PC-3 (cell line): ENCODE measurements around the gene ZDHHC24. TPM values are rescaled to one million over a fixed set of nuclear protein-coding genes. Genes with fewer than 3 reads are reported as not detected.
A peak's percentile ranks its signal among the peaks of the same experiment; 100 is the strongest.

Source experiments
- ATAC-seq: fragments of 200-7000 bp; cut with Tn5 transposase; 2 replicates; pipeline ENCODE4 v1.9.1; 2020; ENCODE audit warnings: mild to moderate bottlenecking, moderate library complexity
- BruUV-seq: library from RNA; stranded (reverse); fragments of 400-500 nt; replicated peaks from 2 replicates; lab custom pipeline; 2021; lab: Mats Ljungman, UMichigan
- CTCF ChIA-PET: fragments of 300-600 bp; sonication (Branson Sonifier 250); formaldehyde crosslinking; loops from one replicate; lab custom pipeline; 2022; ENCODE audit warnings: antibody characterized with exemption; lab: Charles Lee
- POLR2A ChIA-PET: fragments of 300-600 bp; sonication (Branson Sonifier 250); formaldehyde crosslinking; loops from one replicate; lab custom pipeline; 2022; ENCODE audit warnings: antibody characterized with exemption; ENCODE audit not compliant: unreplicated experiment; lab: Charles Lee
- DNase-seq: peaks from one replicate; pipeline ENCODE4 v3.0.0-alpha.2; 2015
- H2AFZ ChIP-seq: fragments of 300-600 bp; sonication (generic); 2 replicates; pipeline ENCODE4 v1.6.0; 2016; ENCODE audit warnings: antibody characterized with exemption, low read length
- H3F3A ChIP-seq: fragments of 300-600 bp; sonication (generic); one replicate; pipeline ENCODE4 v1.6.0; 2017; ENCODE audit warnings: antibody characterized with exemption, low read length, control low read depth, mild to moderate bottlenecking; ENCODE audit not compliant: unreplicated experiment
- H3K27ac ChIP-seq: fragments of 300-600 bp; sonication (generic); 2 replicates; pipeline ENCODE4 v1.5.1; 2016; ENCODE audit warnings: mild to moderate bottlenecking, low read length
- H3K27me3 ChIP-seq: fragments of 300-600 bp; sonication (generic); 2 replicates; pipeline ENCODE4 v1.6.1; 2016; ENCODE audit warnings: low read length, mixed read lengths
- H3K36me3 ChIP-seq: fragments of 300-600 bp; sonication (generic); 2 replicates; pipeline ENCODE4 v1.6.1; 2016; ENCODE audit warnings: low read depth, mixed run types, low read length, mixed read lengths
- H3K4me1 ChIP-seq: fragments of 300-600 bp; sonication (generic); 2 replicates; pipeline ENCODE4 v1.5.1; 2016; ENCODE audit warnings: low read length; ENCODE audit not compliant: insufficient read depth
- H3K4me2 ChIP-seq: fragments of 300-600 bp; sonication (generic); 2 replicates; pipeline ENCODE4 v1.6.0; 2016; ENCODE audit warnings: low read length
- H3K4me3 ChIP-seq: fragments of 300-600 bp; sonication (generic); 2 replicates; pipeline ENCODE4 v1.5.1; 2016; ENCODE audit warnings: mild to moderate bottlenecking, low read length, mixed read lengths
- H3K79me2 ChIP-seq: fragments of 300-600 bp; sonication (generic); 2 replicates; pipeline ENCODE4 v1.6.1; 2017; ENCODE audit warnings: low read length, mixed read lengths
- H3K9ac ChIP-seq: fragments of 300-600 bp; sonication (generic); 2 replicates; pipeline ENCODE4 v1.6.0; 2016; ENCODE audit warnings: mild to moderate bottlenecking, low read length
- H3K9me2 ChIP-seq: fragments of 300-600 bp; sonication (generic); replicated peaks from 2 replicates; pipeline ENCODE4 v1.6.1; 2016; ENCODE audit warnings: mixed run types, low read length, mixed read lengths
- H3K9me3 ChIP-seq: fragments of 300-600 bp; sonication (generic); 2 replicates; pipeline ENCODE4 v1.6.1; 2016; ENCODE audit warnings: low read length, mixed read lengths
- H4K20me1 ChIP-seq: fragments of 300-600 bp; sonication (generic); 2 replicates; pipeline ENCODE4 v1.6.1; 2016; ENCODE audit warnings: low read length, mixed read lengths
- EZH2 ChIP-seq: fragments of 300-600 bp; sonication (generic); IDR thresholded peaks from one replicate; pipeline ENCODE4 v1.6.1; 2017; ENCODE audit warnings: antibody characterized with exemption, mild to moderate bottlenecking, low read length; ENCODE audit not compliant: unreplicated experiment
- EZH2phosphoT487 ChIP-seq: fragments of 300-600 bp; sonication (generic); IDR thresholded peaks from 2 replicates; pipeline ENCODE4 v1.6.1; 2018; ENCODE audit warnings: mild to moderate bottlenecking, antibody characterized with exemption, low read length, borderline replicate concordance
- intact Hi-C: fragments of 100-400 bp; cut with micrococcal nuclease; formaldehyde crosslinking; loops from 2 replicates; pipeline ENCODE4 v1.9.0; 2023
- total RNA-seq: library from RNA; depleted of rRNA; stranded (reverse); fragments of >200 nt; gene quantifications from 2 replicates; pipeline ENCODE4 v1.2.3, GENCODE V29; 2014
- TF ChIP-seq, protein P1 (sequence below): fragments of 300-600 bp; sonication (generic); conservative IDR thresholded peaks from 2 replicates; pipeline ENCODE4 v1.5.1; 2017; ENCODE audit warnings: antibody characterized with exemption, low read depth, mild to moderate bottlenecking, low read length

The ZDHHC24 gene
- total RNA-seq, 1 experiment from 2014 or later, result 15.1 TPM

DNA sequence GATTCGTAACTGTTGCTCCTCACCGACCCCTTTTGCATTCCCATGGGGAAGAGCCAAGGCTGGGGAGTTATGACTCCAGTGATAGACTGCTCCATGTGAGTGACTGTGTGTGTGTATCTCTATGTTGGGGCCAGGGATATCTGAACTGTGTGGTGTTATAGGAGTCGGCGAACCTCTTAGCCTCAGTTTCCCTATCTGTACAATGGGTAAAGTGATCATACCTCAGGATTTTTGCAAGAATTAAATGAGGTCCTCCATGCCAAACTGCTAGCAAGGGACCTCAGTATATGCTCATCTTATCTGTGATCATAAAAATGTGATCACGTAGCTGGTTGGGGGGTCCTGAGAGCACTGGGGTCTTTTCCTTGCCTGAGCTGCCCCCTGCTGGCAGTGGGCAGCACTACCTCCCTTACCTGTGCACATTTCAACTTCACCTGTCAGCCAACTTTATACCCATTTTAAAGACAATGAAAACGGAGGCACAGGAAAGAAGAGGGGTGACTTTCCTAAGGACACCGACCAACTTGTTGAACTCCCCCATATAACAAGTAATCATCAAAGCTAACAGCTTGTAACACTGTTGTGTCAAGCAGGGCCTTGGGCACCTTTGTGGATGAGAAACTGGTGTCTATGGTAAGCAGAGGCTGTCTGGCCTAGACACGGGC, 67.0 kb downstream of the ZDHHC24 start:
- Histone ChIP-seq H3K9me3 (no peaks in the 10 kb centered on the region), H3K79me2 (peaks cover 14% of the 10 kb centered on the region), H3K4me3 (peak overlapping the region; percentile 78), H3K9ac (peak overlapping the region; percentile 78), H3F3A (no peaks in the 10 kb centered on the region), H3K4me1 (peaks cover 14% of the 10 kb centered on the region), H3K27me3 (no peaks in the 10 kb centered on the region), H3K27ac (peak overlapping the region; percentile 41; the same call in 1 of the 2 replicates), H3K9me2 (no peaks in the 10 kb centered on the region), H4K20me1 (no peaks in the 10 kb centered on the region), H3K4me2 (peak overlapping the region; percentile 87), H3K36me3 (no peaks in the 10 kb centered on the region), H2AFZ (peak overlapping the region; percentile 69)
- intact Hi-C loops, result loop anchor here (1.0 kb wide), 1 partner anchor 71 kb away; no protein-coding TSS in a partner anchor
- no TSS peak for BruUV-seq
- ChIA-PET CTCF (interaction anchor here (0.6 kb wide), 1 partner anchor 281 kb away, joined by 11 read pairs; no protein-coding TSS in a partner anchor), POLR2A (no interaction called here)
- ATAC-seq (no peak), DNase-seq (peak; percentile 62)
- TF ChIP-seq, protein P1, sequence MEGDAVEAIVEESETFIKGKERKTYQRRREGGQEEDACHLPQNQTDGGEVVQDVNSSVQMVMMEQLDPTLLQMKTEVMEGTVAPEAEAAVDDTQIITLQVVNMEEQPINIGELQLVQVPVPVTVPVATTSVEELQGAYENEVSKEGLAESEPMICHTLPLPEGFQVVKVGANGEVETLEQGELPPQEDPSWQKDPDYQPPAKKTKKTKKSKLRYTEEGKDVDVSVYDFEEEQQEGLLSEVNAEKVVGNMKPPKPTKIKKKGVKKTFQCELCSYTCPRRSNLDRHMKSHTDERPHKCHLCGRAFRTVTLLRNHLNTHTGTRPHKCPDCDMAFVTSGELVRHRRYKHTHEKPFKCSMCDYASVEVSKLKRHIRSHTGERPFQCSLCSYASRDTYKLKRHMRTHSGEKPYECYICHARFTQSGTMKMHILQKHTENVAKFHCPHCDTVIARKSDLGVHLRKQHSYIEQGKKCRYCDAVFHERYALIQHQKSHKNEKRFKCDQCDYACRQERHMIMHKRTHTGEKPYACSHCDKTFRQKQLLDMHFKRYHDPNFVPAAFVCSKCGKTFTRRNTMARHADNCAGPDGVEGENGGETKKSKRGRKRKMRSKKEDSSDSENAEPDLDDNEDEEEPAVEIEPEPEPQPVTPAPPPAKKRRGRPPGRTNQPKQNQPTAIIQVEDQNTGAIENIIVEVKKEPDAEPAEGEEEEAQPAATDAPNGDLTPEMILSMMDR, result peak; percentile 100
- no peak for TF ChIP-seq EZH2

DNA sequence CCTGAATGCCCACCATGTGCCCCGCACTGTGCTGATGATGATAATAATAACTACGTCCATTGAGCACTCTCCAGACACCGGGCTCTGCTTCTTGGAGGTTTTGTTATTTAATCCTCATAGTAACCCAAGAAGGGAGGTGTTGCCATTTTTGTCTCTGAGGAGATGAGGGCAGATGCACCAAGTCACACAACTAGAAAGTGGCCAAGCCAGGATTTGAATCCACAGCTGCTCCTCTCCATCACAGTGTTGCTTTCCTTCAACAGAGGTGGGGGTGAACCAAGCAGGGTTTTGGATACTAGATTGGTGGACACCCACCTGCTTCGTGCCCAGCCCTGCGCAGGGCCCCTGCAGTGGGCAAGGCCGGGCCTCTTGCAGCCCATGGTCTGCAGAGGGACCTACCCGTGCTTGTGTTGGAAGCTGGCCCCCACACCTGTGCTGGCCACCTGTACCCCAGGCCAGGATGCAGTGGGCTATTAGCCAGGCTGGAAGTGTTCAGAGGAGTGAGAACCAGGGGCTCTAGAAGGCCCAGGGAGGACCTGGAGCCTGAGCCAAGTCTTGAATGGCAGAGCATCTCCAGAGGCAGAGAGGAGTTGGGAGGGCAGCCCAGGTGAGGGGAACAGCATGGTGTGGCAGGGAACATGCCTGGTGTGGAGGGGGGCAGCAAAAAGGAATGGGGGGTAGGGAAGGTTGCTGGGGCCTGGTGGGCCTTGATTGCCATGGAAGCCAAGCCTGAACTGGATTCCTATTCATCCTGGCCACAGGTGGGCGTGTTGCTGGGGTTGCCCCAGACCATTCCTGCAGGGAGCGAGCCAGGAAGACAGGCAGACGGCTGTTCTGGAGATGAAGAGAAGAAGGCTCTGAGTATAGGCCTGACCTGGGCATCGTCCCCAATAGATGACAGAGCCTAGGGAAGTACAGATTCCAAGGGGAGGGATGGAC, 68.3 kb downstream of the ZDHHC24 start:
- CTCF ChIA-PET, result no interaction called here
- H3F3A ChIP-seq, result no peaks in the 10 kb centered on the region
- TF ChIP-seq EZH2 (no peak), EZH2phosphoT487 (no peak)
- TF ChIP-seq, protein P1, result no peak
- H3K9me2 ChIP-seq, result no peaks in the 10 kb centered on the region
- no peak overlapping the region for H2AFZ ChIP-seq
- peaks cover 14% of the 10 kb centered on the region for H3K4me1 ChIP-seq
- no peak for ATAC-seq
- POLR2A ChIA-PET, result no interaction called here
- no peaks in the 10 kb centered on the region; the same call in 1 of the 2 replicates for H3K36me3 ChIP-seq
- no TSS peak for BruUV-seq
- no peak overlapping the region for H3K9ac ChIP-seq
- no peak for DNase-seq
- no peak overlapping the region for H3K4me3 ChIP-seq
- no peak overlapping the region for H3K4me2 ChIP-seq
- intact Hi-C loops, result no loop called here
- H3K79me2 ChIP-seq, result peaks cover 14% of the 10 kb centered on the region
- no peaks in the 10 kb centered on the region for H4K20me1 ChIP-seq
- no peaks in the 10 kb centered on the region for H3K9me3 ChIP-seq
- H3K27me3 ChIP-seq, result no peaks in the 10 kb centered on the region
- no peak overlapping the region for H3K27ac ChIP-seq
